ENCODE measurements around the gene MPZL1. TPM values are rescaled to one million over a fixed set of nuclear protein-coding genes. Genes with fewer than 3 reads are reported as not detected.

MPZL1 gene
- polyA plus RNA-seq, 3 donors, result 23.1 to 63.6 (median 61.8) TPM

- no peaks in the 10 kb centered on the region for H3K9me3 ChIP-seq (replicated peaks in 1 of 2; ENCODE audit: control insufficient read depth in 1 of 2, insufficient read depth in 1 of 2, low read length in 2 of 2)
- peaks cover 9 to 14% of the 10 kb centered on the region in 2 donors for H3K4me1 ChIP-seq (ENCODE audit: control insufficient read depth in 1 of 2, insufficient read depth in 2 of 2, low read length in 2 of 2)
- no peak overlapping the region for H3K4me3 ChIP-seq (replicated peaks in 1 of 3; ENCODE audit: low read depth in 2 of 3, low read length in 3 of 3)
- no peak for DNase-seq
- no peaks in the 10 kb centered on the region for H3K79me2 ChIP-seq (ENCODE audit: insufficient read depth, low read length)
- H3K36me3 ChIP-seq (replicated peaks in 1 of 2; ENCODE audit: control insufficient read depth in 1 of 2, insufficient read depth in 2 of 2, low read length in 2 of 2), result no peaks in the 10 kb centered on the region
- no peak overlapping the region for H3K4me3 Mint-ChIP-seq
- no peak for TF ChIP-seq CTCF (IDR thresholded peaks at IDR 0.05)
- H3K27ac Mint-ChIP-seq, result no peak overlapping the region
- H3K9ac ChIP-seq (ENCODE audit: insufficient read depth, low read length, poor library complexity, severe bottlenecking), result no peak overlapping the region
- no peaks in the 10 kb centered on the region for H3K27me3 ChIP-seq (ENCODE audit: control insufficient read depth in 2 of 2, insufficient read depth in 2 of 2, low read length in 2 of 2)
- no peaks in the 10 kb centered on the region for H3K36me3 Mint-ChIP-seq
- no CpG with 5 or more reads among the region's 3 CpGs for WGBS (ENCODE audit: insufficient coverage)
- H3K4me2 ChIP-seq (replicated peaks; ENCODE audit: extremely low read depth, low read length, poor library complexity, severe bottlenecking), result no peak overlapping the region
- no peak overlapping the region for H3K27ac ChIP-seq (ENCODE audit: low read depth in 1 of 2, low read length in 2 of 2)
- H4K20me1 ChIP-seq (ENCODE audit: insufficient read depth, low read length), result no peaks in the 10 kb centered on the region
- H3K9me3 Mint-ChIP-seq, result peaks cover 9 to 19% (median 15%) of the 10 kb centered on the region in 7 donors
- peaks cover 0 to 7% (median 4%) of the 10 kb centered on the region in 3 donors for H3K27me3 Mint-ChIP-seq (ENCODE audit: low read depth in 3 of 3)
- intact Hi-C loops (cut with micrococcal nuclease), result no loop called here
- no peak overlapping the region for H2AFZ ChIP-seq (ENCODE audit: insufficient read depth, low read depth, low read length, poor library complexity, severe bottlenecking)
- H3K4me1 Mint-ChIP-seq, result peaks cover 14% of the 10 kb centered on the region
Measured at GRCh38 chr1:167808690-167809089, 86.9 kb downstream of the MPZL1 start.

DNA sequence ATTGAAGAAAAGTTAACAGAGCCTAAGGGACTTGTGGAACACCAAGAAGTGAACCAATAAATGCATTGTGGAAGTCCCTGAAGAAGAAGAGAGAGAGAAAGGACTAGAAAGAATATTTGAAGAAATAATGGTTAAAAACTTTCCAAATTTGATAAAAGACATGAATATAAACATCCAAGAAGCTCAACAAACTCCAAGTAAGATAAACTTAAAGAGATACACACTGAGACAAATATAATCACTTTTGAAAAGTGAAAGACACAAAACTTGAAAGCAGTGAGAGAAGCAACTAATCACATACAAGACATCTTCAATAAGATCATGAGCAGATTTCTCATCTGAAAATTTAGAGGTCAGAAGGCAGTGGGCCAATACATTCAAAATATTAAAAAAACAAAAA lies 91.2 kb downstream of the MPZL1 start:
- H3K4me2 ChIP-seq (replicated peaks; ENCODE audit: extremely low read depth, low read length, poor library complexity, severe bottlenecking), result no peak overlapping the region
- H3K36me3 Mint-ChIP-seq, result no peaks in the 10 kb centered on the region
- H2AFZ ChIP-seq (ENCODE audit: insufficient read depth, low read depth, low read length, poor library complexity, severe bottlenecking), result no peak overlapping the region

More for the DNA sequence above, 91.2 kb downstream of the MPZL1 start:
- Histone ChIP-seq H3K27ac (ENCODE audit: low read depth in 1 of 2, low read length in 2 of 2) (no peak overlapping the region), H3K4me1 (ENCODE audit: control insufficient read depth in 1 of 2, insufficient read depth in 2 of 2, low read length in 2 of 2) (no peaks in the 10 kb centered on the region), H3K9ac (ENCODE audit: insufficient read depth, low read length, poor library complexity, severe bottlenecking) (no peak overlapping the region), H3K4me3 (replicated peaks in 1 of 3; ENCODE audit: low read depth in 2 of 3, low read length in 3 of 3) (no peak overlapping the region), H3K36me3 (replicated peaks in 1 of 2; ENCODE audit: control insufficient read depth in 1 of 2, insufficient read depth in 2 of 2, low read length in 2 of 2) (no peaks in the 10 kb centered on the region), H3K79me2 (ENCODE audit: insufficient read depth, low read length) (no peaks in the 10 kb centered on the region), H3K27me3 (ENCODE audit: control insufficient read depth in 2 of 2, insufficient read depth in 2 of 2, low read length in 2 of 2) (no peaks in the 10 kb centered on the region), H4K20me1 (ENCODE audit: insufficient read depth, low read length) (no peaks in the 10 kb centered on the region), H3K9me3 (replicated peaks in 1 of 2; ENCODE audit: control insufficient read depth in 1 of 2, insufficient read depth in 1 of 2, low read length in 2 of 2) (no peaks in the 10 kb centered on the region)
- no peak for DNase-seq
- peaks cover 0 to 4% (median 3%) of the 10 kb centered on the region in 3 donors for H3K27me3 Mint-ChIP-seq (ENCODE audit: low read depth in 3 of 3)
- no peak overlapping the region for H3K27ac Mint-ChIP-seq
- H3K9me3 Mint-ChIP-seq, result peaks cover 12 to 33% (median 26%) of the 10 kb centered on the region in 7 donors
- TF ChIP-seq CTCF (IDR thresholded peaks at IDR 0.05), result no peak
- H3K4me1 Mint-ChIP-seq, result no peaks in the 10 kb centered on the region
- intact Hi-C loops (cut with micrococcal nuclease), result no loop called here
- no peak overlapping the region for H3K4me3 Mint-ChIP-seq
